Measurements from ENCODE around the gene IL3.

IL3 gene

GRCh38 chr5:132052520-132052919, 7.9 kb upstream of the IL3 start:
- Histone ChIP-seq H4K20me1 (ENCODE audit: insufficient read depth, low read length, poor library complexity, severe bottlenecking) (no peaks in the 10 kb centered on the region), H3K4me1 (ENCODE audit: insufficient read depth, low read length, poor library complexity, severe bottlenecking) (peaks cover 29% of the 10 kb centered on the region), H2AFZ (ENCODE audit: low read length) (no peak overlapping the region), H3F3A (ENCODE audit: low read depth) (no peaks in the 10 kb centered on the region), H3K9ac (ENCODE audit: low read depth, low read length, poor library complexity, severe bottlenecking) (no peak overlapping the region), H3K4me2 (ENCODE audit: low read depth, low read length, poor library complexity, severe bottlenecking) (no peak overlapping the region), H3K4me3 (ENCODE audit: low read length, poor library complexity, severe bottlenecking) (no peak overlapping the region), H3K27me3 (ENCODE audit: insufficient read depth, low read length, poor library complexity, severe bottlenecking) (no peaks in the 10 kb centered on the region), H3K36me3 (ENCODE audit: insufficient read depth, low read length) (no peaks in the 10 kb centered on the region), H3K9me3 (ENCODE audit: insufficient read depth, low read depth, low read length) (no peaks in the 10 kb centered on the region), H3K79me2 (ENCODE audit: insufficient read depth, low read length) (no peaks in the 10 kb centered on the region), H3K9me2 (replicated peaks; ENCODE audit: low read depth, low read length) (no peaks in the 10 kb centered on the region)
- no peak for TF ChIP-seq EZH2phosphoT487 (IDR thresholded peaks at IDR 0.05; ENCODE audit: borderline replicate concordance)
- TF ChIP-seq, protein P1, sequence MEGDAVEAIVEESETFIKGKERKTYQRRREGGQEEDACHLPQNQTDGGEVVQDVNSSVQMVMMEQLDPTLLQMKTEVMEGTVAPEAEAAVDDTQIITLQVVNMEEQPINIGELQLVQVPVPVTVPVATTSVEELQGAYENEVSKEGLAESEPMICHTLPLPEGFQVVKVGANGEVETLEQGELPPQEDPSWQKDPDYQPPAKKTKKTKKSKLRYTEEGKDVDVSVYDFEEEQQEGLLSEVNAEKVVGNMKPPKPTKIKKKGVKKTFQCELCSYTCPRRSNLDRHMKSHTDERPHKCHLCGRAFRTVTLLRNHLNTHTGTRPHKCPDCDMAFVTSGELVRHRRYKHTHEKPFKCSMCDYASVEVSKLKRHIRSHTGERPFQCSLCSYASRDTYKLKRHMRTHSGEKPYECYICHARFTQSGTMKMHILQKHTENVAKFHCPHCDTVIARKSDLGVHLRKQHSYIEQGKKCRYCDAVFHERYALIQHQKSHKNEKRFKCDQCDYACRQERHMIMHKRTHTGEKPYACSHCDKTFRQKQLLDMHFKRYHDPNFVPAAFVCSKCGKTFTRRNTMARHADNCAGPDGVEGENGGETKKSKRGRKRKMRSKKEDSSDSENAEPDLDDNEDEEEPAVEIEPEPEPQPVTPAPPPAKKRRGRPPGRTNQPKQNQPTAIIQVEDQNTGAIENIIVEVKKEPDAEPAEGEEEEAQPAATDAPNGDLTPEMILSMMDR (conservative IDR thresholded peaks at IDR 0.05; ENCODE audit: low read length) = no peak

DNA sequence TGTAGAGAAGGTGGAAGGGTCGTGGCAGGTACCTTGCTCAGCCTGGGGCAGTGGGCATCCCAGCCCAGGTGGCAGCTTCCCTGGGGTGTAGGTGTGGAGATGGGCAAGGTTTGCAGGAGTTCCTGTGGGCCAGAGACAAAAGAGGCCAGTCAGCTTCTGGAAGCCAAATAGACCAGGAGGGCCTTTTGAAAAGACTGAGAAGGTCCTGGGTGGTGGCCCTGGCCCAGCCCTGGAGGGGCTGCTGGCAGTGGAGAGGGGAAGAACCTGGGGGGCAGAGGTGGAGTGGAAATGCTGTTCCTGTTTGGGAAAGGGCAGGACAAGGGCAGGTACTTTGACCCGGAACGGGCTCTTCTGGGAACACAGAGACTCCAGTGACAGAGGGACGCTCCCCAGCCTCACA, 7.0 kb upstream of the IL3 start:
- no peak for TF ChIP-seq EZH2phosphoT487 (IDR thresholded peaks at IDR 0.05; ENCODE audit: borderline replicate concordance)
- TF ChIP-seq, protein P1 (conservative IDR thresholded peaks at IDR 0.05; ENCODE audit: low read length) = no peak
- Histone ChIP-seq H3K9ac (ENCODE audit: low read depth, low read length, poor library complexity, severe bottlenecking) (no peak overlapping the region), H3K4me1 (ENCODE audit: insufficient read depth, low read length, poor library complexity, severe bottlenecking) (peaks cover 29% of the 10 kb centered on the region), H3K79me2 (ENCODE audit: insufficient read depth, low read length) (no peaks in the 10 kb centered on the region), H3K9me2 (replicated peaks; ENCODE audit: low read depth, low read length) (no peaks in the 10 kb centered on the region), H3K27me3 (ENCODE audit: insufficient read depth, low read length, poor library complexity, severe bottlenecking) (no peaks in the 10 kb centered on the region), H3K9me3 (ENCODE audit: insufficient read depth, low read depth, low read length) (no peaks in the 10 kb centered on the region), H4K20me1 (ENCODE audit: insufficient read depth, low read length, poor library complexity, severe bottlenecking) (no peaks in the 10 kb centered on the region), H3K4me3 (ENCODE audit: low read length, poor library complexity, severe bottlenecking) (no peak overlapping the region), H3K36me3 (ENCODE audit: insufficient read depth, low read length) (no peaks in the 10 kb centered on the region), H2AFZ (ENCODE audit: low read length) (no peak overlapping the region), H3F3A (ENCODE audit: low read depth) (no peaks in the 10 kb centered on the region), H3K4me2 (ENCODE audit: low read depth, low read length, poor library complexity, severe bottlenecking) (no peak overlapping the region)

GRCh38 chr5:132054031-132054696, 6.3 kb upstream of the IL3 start:
- no peaks in the 10 kb centered on the region for H3K79me2 ChIP-seq (ENCODE audit: insufficient read depth, low read length)
- H3K9me2 ChIP-seq (replicated peaks; ENCODE audit: low read depth, low read length) = no peaks in the 10 kb centered on the region
- no peaks in the 10 kb centered on the region for H4K20me1 ChIP-seq (ENCODE audit: insufficient read depth, low read length, poor library complexity, severe bottlenecking)
- peaks cover 29% of the 10 kb centered on the region for H3K4me1 ChIP-seq (ENCODE audit: insufficient read depth, low read length, poor library complexity, severe bottlenecking)
- no peak overlapping the region for H3K9ac ChIP-seq (ENCODE audit: low read depth, low read length, poor library complexity, severe bottlenecking)
- no peak overlapping the region for H2AFZ ChIP-seq (ENCODE audit: low read length)
- H3K4me2 ChIP-seq (ENCODE audit: low read depth, low read length, poor library complexity, severe bottlenecking) = no peak overlapping the region
- no peak for TF ChIP-seq EZH2phosphoT487 (IDR thresholded peaks at IDR 0.05; ENCODE audit: borderline replicate concordance)
- TF ChIP-seq, protein P1 (conservative IDR thresholded peaks at IDR 0.05; ENCODE audit: low read length) = no peak
- no peaks in the 10 kb centered on the region for H3K36me3 ChIP-seq (ENCODE audit: insufficient read depth, low read length)
- H3K9me3 ChIP-seq (ENCODE audit: insufficient read depth, low read depth, low read length) = no peaks in the 10 kb centered on the region
- no peak overlapping the region for H3K4me3 ChIP-seq (ENCODE audit: low read length, poor library complexity, severe bottlenecking)
- no peaks in the 10 kb centered on the region for H3K27me3 ChIP-seq (ENCODE audit: insufficient read depth, low read length, poor library complexity, severe bottlenecking)
- no peaks in the 10 kb centered on the region for H3F3A ChIP-seq (ENCODE audit: low read depth)

Measured in Loucy (cell line).